Ovary (tissue), 3 donors: ENCODE measurements around the gene OR10A3.

Experiments used
- CTCF ChIP-seq, 3 donors: fragments of 450-650 bp in 2 of 3; fragments of 200-600 bp in 1 of 3; IDR thresholded peaks; one replicate each; pipeline versions ENCODE4 v1.5.1 to v1.8.0; 2016 to 2022; ENCODE audit warnings: antibody characterized with exemption in 3 of 3, mild to moderate bottlenecking in 1 of 3
- EP300 ChIP-seq: sonication (generic); formaldehyde crosslinking; IDR thresholded peaks from one replicate; pipeline ENCODE4 v1.6.1; 2017; ENCODE audit warnings: antibody characterized with exemption
- donor health status: DM: no; HTN: no; CAD: no.

GRCh38 chr11:7973011-7973410, 31.5 kb upstream of the OR10A3 start:
- TF ChIP-seq CTCF (IDR thresholded peaks at IDR 0.05) (no peak), EP300 (no peak)
